Stimulated activated naive CD8-positive, alpha-beta T cell treated with anti-CD3 and anti-CD28 coated beads, Interleukin-15, amount 100 ng/mL, for 72 hours (primary cell): Measurements from ENCODE around the gene AGPAT3.

Source experiments
- ATAC-seq: fragments of 150-1000 bp; cut with Tn5 transposase; 2 replicates; pipeline ENCODE4 v1.10.0; 2021; ENCODE audit warnings: mild to moderate bottlenecking, moderate library complexity
- DNase-seq, 2 donors: peaks; one replicate each; pipeline ENCODE4 v3.0.0; 2021 to 2022
- H3K27ac Mint-ChIP-seq, 2 donors: one replicate each; pipeline ENCODE4 v1.8.0; 2022; ENCODE audit warnings: mild to moderate bottlenecking in 2 of 2, mixed read lengths in 2 of 2, moderate library complexity in 2 of 2
- H3K27me3 Mint-ChIP-seq: one replicate; pipeline ENCODE4 v1.8.0; 2022; ENCODE audit warnings: mixed read lengths
- H3K4me1 Mint-ChIP-seq: one replicate; pipeline ENCODE4 v1.8.0; 2022; ENCODE audit warnings: mild to moderate bottlenecking, mixed read lengths
- H3K4me3 Mint-ChIP-seq, 2 donors: one replicate each; pipeline ENCODE4 v1.8.0; 2022; ENCODE audit warnings: mild to moderate bottlenecking in 2 of 2, mixed read lengths in 2 of 2, moderate library complexity in 1 of 2
- H3K9me3 Mint-ChIP-seq, 2 donors: one replicate each; pipeline ENCODE4 v1.8.0; 2022; ENCODE audit warnings: mixed read lengths in 2 of 2

Gene AGPAT3

GRCh38 chr21:43989401-43989800, 124.4 kb downstream of the AGPAT3 start:
- no peak for ATAC-seq
- Mint-ChIP-seq H3K4me1 (peaks cover 13% of the 10 kb centered on the region), H3K9me3 (no peaks in the 10 kb centered on the region), H3K27me3 (no peaks in the 10 kb centered on the region), H3K4me3 (no peak overlapping the region), H3K27ac (peak overlapping the region in 1 of 2 donors; percentile 89)
- no peak for DNase-seq

GRCh38 chr21:43991447-43991991, 126.5 kb downstream of the AGPAT3 start:
- H3K9me3 Mint-ChIP-seq: no peaks in the 10 kb centered on the region
- no peak overlapping the region for H3K4me3 Mint-ChIP-seq
- DNase-seq (no peak), ATAC-seq (no peak)
- no peak overlapping the region for H3K27ac Mint-ChIP-seq
- H3K4me1 Mint-ChIP-seq: no peaks in the 10 kb centered on the region
- H3K27me3 Mint-ChIP-seq: no peaks in the 10 kb centered on the region

DNA sequence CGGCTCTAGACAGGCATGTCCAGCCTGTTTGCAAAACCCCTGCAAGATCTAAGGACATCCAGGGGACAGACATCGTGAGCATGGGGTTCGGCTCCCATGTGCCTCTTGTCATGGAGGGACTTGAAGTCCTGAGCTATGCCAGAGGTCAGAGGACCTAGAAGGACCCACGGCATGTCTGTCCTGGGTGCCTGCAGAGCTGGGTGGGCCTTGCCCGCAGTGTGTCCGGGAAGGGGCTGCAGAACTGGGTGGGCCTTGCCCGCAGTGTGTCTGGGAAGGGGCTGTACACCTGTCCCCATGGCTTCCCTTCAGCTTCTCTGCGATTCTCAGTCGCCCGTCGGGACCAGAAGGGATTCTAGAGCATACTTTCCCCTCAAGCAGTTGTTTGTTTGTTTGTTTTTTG, 127.1 kb downstream of the AGPAT3 start:
- H3K27ac Mint-ChIP-seq: no peak overlapping the region
- no peaks in the 10 kb centered on the region for H3K4me1 Mint-ChIP-seq
- no peaks in the 10 kb centered on the region for H3K9me3 Mint-ChIP-seq
- H3K27me3 Mint-ChIP-seq: no peaks in the 10 kb centered on the region
- no peak overlapping the region for H3K4me3 Mint-ChIP-seq
- ATAC-seq (no peak), DNase-seq (no peak)

DNA sequence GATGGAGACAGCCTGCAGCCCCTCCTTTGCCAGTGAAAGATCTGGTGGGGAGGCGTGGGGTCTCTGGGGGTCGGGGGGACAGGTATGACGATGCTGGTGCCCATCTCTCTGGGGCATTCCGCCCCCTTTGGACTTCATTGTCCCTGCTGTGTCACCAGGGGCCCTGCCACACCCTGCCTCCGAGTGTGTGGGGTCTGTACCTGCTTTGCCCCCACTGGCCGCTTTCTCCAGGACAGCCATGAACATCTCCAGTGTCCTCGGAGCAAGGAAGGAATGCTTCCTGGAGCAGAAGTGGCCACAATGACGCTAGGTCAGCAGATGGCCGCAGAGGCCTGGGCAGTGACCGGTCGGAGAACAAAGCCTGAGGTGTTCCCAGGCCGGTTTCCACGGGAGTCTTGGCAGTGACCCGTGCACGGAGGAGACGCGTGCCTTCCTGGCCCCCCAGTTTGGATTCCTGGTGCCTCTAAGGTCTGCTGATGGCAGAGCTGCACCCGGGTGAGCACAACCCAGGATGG, 128.5 kb downstream of the AGPAT3 start:
- ATAC-seq (no peak), DNase-seq (no peak)
- H3K4me1 Mint-ChIP-seq: no peaks in the 10 kb centered on the region
- no peak overlapping the region for H3K27ac Mint-ChIP-seq
- H3K4me3 Mint-ChIP-seq: no peak overlapping the region
- H3K9me3 Mint-ChIP-seq: no peaks in the 10 kb centered on the region
- no peaks in the 10 kb centered on the region for H3K27me3 Mint-ChIP-seq

DNA sequence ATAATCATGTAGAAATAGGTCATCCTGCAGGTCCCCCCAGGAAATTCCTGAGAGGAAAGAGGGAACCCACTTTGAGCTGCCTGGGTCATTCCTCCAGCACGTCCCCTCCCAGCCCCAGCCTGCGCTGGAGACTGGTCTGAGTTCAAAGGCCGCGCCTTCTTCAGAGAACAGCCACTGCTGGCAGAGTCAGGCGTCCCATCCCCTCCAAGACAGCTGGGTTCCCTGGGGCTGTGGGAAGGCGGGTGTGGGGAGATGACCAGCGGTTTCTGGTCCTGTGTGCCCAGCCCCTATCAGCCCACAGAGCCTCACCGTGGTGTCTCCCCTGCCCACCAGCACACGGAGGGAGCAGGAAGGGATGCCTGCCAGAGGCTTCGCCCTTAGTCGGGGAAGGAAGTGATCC, 129.1 kb downstream of the AGPAT3 start:
- no peak for DNase-seq
- Mint-ChIP-seq H3K4me1 (no peaks in the 10 kb centered on the region), H3K9me3 (no peaks in the 10 kb centered on the region), H3K27ac (no peak overlapping the region), H3K27me3 (no peaks in the 10 kb centered on the region), H3K4me3 (no peak overlapping the region)
- ATAC-seq: no peak

GRCh38 chr21:43994646-43995045, 129.6 kb downstream of the AGPAT3 start:
- DNase-seq (no peak), ATAC-seq (no peak)
- Mint-ChIP-seq H3K4me3 (no peak overlapping the region), H3K27me3 (no peaks in the 10 kb centered on the region), H3K27ac (no peak overlapping the region), H3K4me1 (no peaks in the 10 kb centered on the region), H3K9me3 (no peaks in the 10 kb centered on the region)

DNA sequence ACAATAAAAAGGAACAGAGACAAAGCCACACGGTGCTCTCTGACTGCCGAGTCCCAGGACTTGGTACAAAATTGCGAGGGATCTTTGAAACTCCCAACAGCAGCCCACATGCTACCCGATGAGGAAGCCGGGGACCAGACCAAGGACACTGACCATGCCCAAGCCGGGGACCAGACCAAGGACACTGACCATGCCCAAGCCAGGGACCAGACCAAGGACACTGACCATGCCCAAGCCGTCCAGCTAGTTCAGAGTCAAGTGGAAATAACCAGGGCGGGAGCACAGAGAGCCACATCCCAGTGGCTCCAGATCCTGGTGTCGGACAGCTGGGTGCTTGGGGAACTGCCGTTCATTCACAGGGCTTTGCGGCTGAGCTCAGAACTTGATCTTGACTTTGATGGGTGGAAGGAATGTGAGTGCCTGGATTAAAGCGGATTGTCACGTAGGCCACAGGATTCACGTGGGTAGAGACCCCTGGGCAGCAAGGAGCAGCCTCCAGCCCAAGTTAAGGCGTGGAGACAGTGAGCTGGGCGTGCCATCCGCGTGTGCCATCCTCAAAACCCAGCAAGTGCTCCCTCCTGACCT, 130.6 kb downstream of the AGPAT3 start:
- H3K27me3 Mint-ChIP-seq: no peaks in the 10 kb centered on the region
- ATAC-seq (no peak), DNase-seq (no peak)
- H3K4me1 Mint-ChIP-seq: no peaks in the 10 kb centered on the region
- no peak overlapping the region for H3K4me3 Mint-ChIP-seq
- no peak overlapping the region for H3K27ac Mint-ChIP-seq
- H3K9me3 Mint-ChIP-seq: no peaks in the 10 kb centered on the region

DNA sequence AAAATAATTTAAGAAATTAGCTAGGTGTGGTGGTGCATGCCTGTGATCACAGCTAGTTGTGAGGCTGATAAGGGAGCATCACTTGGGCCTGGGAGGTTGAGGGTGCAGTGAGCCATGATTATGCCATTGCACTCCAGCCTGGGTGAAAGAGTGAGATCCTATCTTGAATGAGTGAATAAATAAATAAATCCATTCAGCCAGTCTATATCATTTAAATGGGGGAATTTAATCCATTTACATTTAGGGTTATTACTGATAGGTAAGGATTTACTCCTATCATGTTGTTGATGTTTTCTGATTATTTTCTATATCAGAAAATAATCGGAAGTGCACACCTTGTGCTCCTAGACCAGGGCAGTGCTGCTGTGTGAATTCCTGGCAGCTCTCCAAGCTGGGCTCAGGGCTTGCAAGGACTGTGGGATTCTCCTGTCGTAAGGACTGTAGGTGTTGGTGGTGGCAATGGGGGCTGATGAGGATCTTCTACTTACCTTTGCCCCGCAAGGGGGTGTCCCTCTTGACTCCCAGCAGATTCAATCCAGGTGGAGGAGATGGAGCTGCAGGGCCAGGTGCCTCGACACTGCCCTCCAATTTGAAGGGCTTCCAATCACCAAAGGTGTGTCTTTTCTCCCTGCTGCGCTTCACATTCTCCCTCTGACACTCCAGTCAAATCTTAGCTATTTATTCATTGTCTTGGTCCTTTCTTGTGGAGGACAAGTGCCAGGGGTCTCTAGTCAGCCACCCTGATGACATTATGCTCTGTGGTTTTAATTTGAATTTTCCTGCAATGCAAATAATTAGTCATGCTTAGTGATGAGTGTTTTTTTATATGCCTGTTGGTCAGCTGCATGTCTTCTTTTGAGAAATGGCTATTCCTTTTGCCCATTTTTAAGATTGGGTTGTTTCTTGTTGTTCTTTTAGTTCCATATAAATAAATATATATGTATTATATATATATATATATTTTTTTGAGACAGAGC, 133.0 kb downstream of the AGPAT3 start:
- ATAC-seq: no peak
- H3K27ac Mint-ChIP-seq: no peak overlapping the region
- no peaks in the 10 kb centered on the region for H3K4me1 Mint-ChIP-seq
- no peak for DNase-seq
- no peak overlapping the region for H3K4me3 Mint-ChIP-seq
- no peaks in the 10 kb centered on the region for H3K27me3 Mint-ChIP-seq
- no peaks in the 10 kb centered on the region for H3K9me3 Mint-ChIP-seq

GRCh38 chr21:44000360-44000759, 135.3 kb downstream of the AGPAT3 start:
- H3K27ac Mint-ChIP-seq: no peak overlapping the region

GRCh38 chr21:44002511-44002910, 137.5 kb downstream of the AGPAT3 start:
- Mint-ChIP-seq H3K9me3 (no peaks in the 10 kb centered on the region), H3K4me1 (no peaks in the 10 kb centered on the region), H3K27me3 (no peaks in the 10 kb centered on the region), H3K27ac (peak overlapping the region in 1 of 2 donors; percentile 59), H3K4me3 (no peak overlapping the region)
- no peak for ATAC-seq
- DNase-seq: no peak

More at GRCh38 chr21:44000360-44000759, 135.3 kb downstream of the AGPAT3 start:
- Mint-ChIP-seq H3K4me3 (no peak overlapping the region), H3K9me3 (no peaks in the 10 kb centered on the region), H3K4me1 (no peaks in the 10 kb centered on the region), H3K27me3 (no peaks in the 10 kb centered on the region)
- DNase-seq (no peak), ATAC-seq (no peak)

DNA sequence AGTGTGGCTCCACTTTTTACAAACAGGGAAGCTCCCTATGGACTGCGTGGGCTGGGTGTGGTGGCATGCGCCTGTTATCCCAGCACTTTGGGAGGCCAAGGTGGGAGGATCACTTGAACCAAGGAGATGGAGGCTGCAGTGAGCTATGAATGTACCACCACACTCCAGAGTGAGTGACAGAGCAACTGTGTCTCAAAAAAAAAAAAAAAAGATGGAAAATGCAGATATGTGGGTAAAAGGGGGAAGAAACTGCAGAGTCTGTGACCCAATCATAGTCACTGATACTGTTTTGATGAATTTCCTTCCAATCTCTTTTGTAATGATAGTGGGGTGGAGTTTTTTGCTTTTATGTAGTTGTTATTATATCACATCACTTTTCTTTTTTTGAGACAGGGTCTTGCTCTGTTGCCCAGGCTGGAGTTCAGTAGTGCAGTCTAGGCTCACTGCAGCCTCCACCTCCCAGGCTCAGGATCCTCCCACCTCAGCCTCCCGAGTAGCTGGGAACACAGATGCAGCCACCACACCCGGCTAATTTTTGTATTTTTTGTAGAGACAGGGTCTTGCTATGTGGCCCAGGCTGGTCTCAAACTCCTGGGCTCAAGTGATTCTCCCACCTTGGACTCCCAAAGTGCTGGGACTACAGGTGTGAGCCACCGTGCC, 138.4 kb downstream of the AGPAT3 start:
- no peaks in the 10 kb centered on the region for H3K4me1 Mint-ChIP-seq
- H3K9me3 Mint-ChIP-seq: no peaks in the 10 kb centered on the region
- H3K27ac Mint-ChIP-seq: no peak overlapping the region
- no peak overlapping the region for H3K4me3 Mint-ChIP-seq
- H3K27me3 Mint-ChIP-seq: no peaks in the 10 kb centered on the region
- no peak for ATAC-seq
- no peak for DNase-seq

DNA sequence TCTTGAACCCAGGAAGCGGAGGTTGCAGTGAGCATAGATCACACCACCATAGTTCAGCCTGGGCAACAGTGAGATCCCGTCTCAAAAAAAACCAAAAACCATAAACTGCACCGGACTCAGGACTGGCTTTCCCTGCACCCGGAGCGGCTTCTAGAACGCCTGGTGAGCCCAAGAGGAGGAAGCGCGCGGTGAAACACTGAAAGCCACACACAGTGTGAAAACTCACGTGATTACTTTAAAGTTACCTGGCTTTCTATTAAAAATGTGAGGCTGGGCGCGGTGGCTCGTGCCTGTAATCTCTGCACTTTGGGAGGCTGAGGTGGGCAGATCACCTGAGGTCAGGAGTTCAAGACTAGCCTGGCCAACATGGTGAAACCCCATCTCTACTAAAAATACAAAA, 140.0 kb downstream of the AGPAT3 start:
- ATAC-seq: no peak
- Mint-ChIP-seq H3K27ac (no peak overlapping the region), H3K9me3 (no peaks in the 10 kb centered on the region), H3K4me1 (no peaks in the 10 kb centered on the region), H3K27me3 (no peaks in the 10 kb centered on the region), H3K4me3 (no peak overlapping the region)
- no peak for DNase-seq

DNA sequence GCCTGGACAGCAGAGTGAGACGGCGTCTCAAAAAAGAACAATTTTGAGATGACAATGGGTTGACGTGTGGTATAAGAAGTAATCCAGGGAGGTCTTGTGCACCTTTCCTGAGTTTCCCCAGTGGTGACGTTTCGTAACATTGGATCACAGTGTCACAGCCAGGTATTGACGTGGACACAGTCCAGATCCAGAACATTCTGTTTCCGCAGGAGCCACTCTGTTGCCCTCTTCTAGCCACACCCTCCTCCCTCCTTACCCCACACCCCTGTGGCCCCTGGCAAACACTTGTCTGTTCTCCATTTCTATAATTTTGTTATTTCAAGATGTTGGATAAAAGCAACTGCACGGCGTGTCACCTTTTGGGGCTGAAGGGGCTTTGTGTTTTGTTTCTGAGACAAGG, 140.6 kb downstream of the AGPAT3 start:
- no peaks in the 10 kb centered on the region for H3K27me3 Mint-ChIP-seq
- H3K4me3 Mint-ChIP-seq: no peak overlapping the region
- H3K9me3 Mint-ChIP-seq: no peaks in the 10 kb centered on the region
- DNase-seq: no peak
- H3K27ac Mint-ChIP-seq: no peak overlapping the region
- ATAC-seq: no peak
- H3K4me1 Mint-ChIP-seq: no peaks in the 10 kb centered on the region

DNA sequence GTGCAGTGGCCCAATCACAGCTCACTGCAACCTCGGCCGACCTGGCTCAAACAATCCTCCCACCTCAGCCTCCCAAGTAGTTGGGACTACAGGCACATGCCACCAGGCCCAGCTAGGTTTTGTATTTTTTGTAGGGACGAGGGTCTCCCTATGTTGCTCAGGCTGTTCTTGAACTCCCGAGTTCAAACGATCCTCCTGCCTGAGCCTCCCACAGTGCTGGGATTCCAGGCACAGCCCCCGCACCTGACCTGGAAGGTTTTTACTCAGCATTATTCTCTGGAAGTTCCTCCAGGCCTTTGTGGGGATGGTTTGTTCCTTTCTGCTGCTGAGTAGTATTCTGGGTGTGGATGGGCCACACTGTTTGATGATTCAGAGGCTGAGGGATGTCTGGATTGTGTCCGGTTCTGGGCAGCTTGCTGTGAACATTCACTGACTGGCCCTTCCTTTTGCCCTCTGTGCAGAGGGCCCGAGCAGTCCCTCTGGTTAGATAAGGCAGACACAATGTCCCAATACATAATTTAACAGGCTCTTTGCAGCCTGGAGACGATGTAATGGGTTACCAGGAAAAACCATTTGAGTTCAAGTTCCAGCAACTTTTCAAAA, 141.1 kb downstream of the AGPAT3 start:
- Mint-ChIP-seq H3K4me3 (no peak overlapping the region), H3K27me3 (no peaks in the 10 kb centered on the region), H3K27ac (no peak overlapping the region), H3K9me3 (no peaks in the 10 kb centered on the region), H3K4me1 (peaks cover 3% of the 10 kb centered on the region)
- ATAC-seq (no peak), DNase-seq (no peak)

- no peak for ATAC-seq
- no peaks in the 10 kb centered on the region for H3K9me3 Mint-ChIP-seq
- DNase-seq: no peak
- H3K27me3 Mint-ChIP-seq: no peaks in the 10 kb centered on the region
- H3K4me1 Mint-ChIP-seq: peaks cover 8% of the 10 kb centered on the region
- no peak overlapping the region for H3K27ac Mint-ChIP-seq
- H3K4me3 Mint-ChIP-seq: no peak overlapping the region
Measured at GRCh38 chr21:44006656-44007055, 141.6 kb downstream of the AGPAT3 start.
